Activated B cell treated with CpG ODN at 0.5 μM for 24 hours (primary cell): ENCODE data around the gene TMCC2. TPM values are rescaled to one million over a fixed set of nuclear protein-coding genes. Genes with fewer than 3 reads are reported as not detected.
A peak's percentile ranks its signal among the peaks of the same experiment; 100 is the strongest.

Experiments
- ATAC-seq: fragments of 200-7000 bp; cut with Tn5 transposase; one replicate; pipeline ENCODE4 v1.10.0; 2021; ENCODE audit warnings: low read depth, mild to moderate bottlenecking, moderate library complexity
- CTCF ChIA-PET: fragments of 350-600 bp; sonication (Branson Sonifier 250); formaldehyde crosslinking; loops from one replicate; lab custom pipeline; 2021; ENCODE audit warnings: antibody characterized with exemption; lab: Charles Lee
- POLR2A ChIA-PET: fragments of 350-600 bp; sonication (Branson Sonifier 250); formaldehyde crosslinking; loops from one replicate; lab custom pipeline; 2021; ENCODE audit warnings: antibody characterized with exemption; lab: Charles Lee
- DNase-seq: peaks from one replicate; pipeline ENCODE4 v3.0.0; 2022
- H3K27ac Mint-ChIP-seq: one replicate; pipeline ENCODE4 v1.8.0; 2020; ENCODE audit warnings: mixed read lengths
- H3K27me3 Mint-ChIP-seq: one replicate; pipeline ENCODE4 v1.8.0; 2021; ENCODE audit warnings: mixed read lengths
- H3K36me3 Mint-ChIP-seq: one replicate; pipeline ENCODE4 v1.8.0; 2021; ENCODE audit warnings: low read depth, mixed read lengths
- H3K4me1 Mint-ChIP-seq: one replicate; pipeline ENCODE4 v1.8.0; 2021; ENCODE audit warnings: mixed read lengths
- H3K4me3 Mint-ChIP-seq: one replicate; pipeline ENCODE4 v1.8.0; 2020; ENCODE audit warnings: mild to moderate bottlenecking, mixed read lengths
- H3K9me3 Mint-ChIP-seq: one replicate; pipeline ENCODE4 v1.8.0; 2020; ENCODE audit warnings: mixed read lengths
- intact Hi-C: fragments of 100-400 bp; cut with micrococcal nuclease; formaldehyde crosslinking; loops from one replicate; pipeline ENCODE4 v1.15.1; 2024
- total RNA-seq: library from RNA; stranded (reverse); gene quantifications from 2 replicates; pipeline ENCODE4 v1.2.3, GENCODE V29; 2022
- TF ChIP-seq, protein P1 (sequence below): fragments of 200-600 bp; IDR thresholded peaks from one replicate; pipeline ENCODE4 v1.8.0; 2022; ENCODE audit warnings: antibody characterized with exemption, mild to moderate bottlenecking

The TMCC2 gene
- total RNA-seq, 1 donor from 2014 or later = 1.2 TPM

DNA sequence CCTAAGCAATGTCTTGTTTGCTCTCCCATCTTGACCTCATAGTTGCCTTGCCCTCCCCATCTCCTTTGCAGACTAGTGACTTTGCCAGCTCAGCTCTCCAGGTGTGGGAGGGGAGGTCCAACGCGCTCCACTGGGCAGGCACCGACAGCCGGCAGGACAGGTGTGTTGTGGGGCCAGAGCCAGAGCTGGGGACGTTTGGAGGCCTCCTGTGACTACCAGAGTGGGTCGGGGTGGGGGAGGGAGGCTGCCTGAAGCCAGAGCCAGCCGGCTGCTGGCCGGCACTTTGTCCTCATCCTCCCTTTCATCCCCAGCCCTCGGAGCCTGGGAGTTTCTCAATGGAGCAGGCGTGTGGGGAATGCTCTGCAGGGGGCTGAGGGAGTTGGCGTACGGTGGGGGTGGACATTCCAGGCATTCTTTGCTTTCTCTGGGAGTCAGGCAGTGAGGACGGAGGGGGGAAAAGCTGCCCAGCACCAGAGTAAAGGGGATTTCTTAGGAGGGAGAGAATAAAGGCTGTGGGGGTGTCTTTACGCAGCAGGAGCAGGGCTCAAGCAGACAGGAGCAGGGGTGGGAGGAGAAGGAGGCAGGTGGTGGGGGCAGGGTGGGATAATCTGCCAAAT is 73.6 kb downstream of the TMCC2 start:
- Mint-ChIP-seq H3K36me3 (peaks cover 44% of the 10 kb centered on the region), H3K9me3 (no peaks in the 10 kb centered on the region), H3K27me3 (no peaks in the 10 kb centered on the region), H3K27ac (peak overlapping the region; percentile 78), H3K4me1 (peaks cover 68% of the 10 kb centered on the region), H3K4me3 (peak overlapping the region; percentile 46)
- no peak for DNase-seq
- POLR2A ChIA-PET = interaction anchor here (0.6 to 35.7 kb wide), 5 partner anchors 14 to 446 kb away, joined by 3 to 1622 read pairs (median 11); partner anchors contain the start of gene NUAK2
- CTCF ChIA-PET = interaction anchor here (0.7 to 4.4 kb wide), 4 partner anchors 17 to 53 kb away, joined by 3 to 19 read pairs (median 11); no protein-coding TSS in a partner anchor
- ATAC-seq = peak; percentile 59
- TF ChIP-seq, protein P1, sequence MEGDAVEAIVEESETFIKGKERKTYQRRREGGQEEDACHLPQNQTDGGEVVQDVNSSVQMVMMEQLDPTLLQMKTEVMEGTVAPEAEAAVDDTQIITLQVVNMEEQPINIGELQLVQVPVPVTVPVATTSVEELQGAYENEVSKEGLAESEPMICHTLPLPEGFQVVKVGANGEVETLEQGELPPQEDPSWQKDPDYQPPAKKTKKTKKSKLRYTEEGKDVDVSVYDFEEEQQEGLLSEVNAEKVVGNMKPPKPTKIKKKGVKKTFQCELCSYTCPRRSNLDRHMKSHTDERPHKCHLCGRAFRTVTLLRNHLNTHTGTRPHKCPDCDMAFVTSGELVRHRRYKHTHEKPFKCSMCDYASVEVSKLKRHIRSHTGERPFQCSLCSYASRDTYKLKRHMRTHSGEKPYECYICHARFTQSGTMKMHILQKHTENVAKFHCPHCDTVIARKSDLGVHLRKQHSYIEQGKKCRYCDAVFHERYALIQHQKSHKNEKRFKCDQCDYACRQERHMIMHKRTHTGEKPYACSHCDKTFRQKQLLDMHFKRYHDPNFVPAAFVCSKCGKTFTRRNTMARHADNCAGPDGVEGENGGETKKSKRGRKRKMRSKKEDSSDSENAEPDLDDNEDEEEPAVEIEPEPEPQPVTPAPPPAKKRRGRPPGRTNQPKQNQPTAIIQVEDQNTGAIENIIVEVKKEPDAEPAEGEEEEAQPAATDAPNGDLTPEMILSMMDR = no peak
- intact Hi-C loops = loop anchor here (1.0 kb wide), 1 partner anchor 10 kb away; no protein-coding TSS in a partner anchor

DNA sequence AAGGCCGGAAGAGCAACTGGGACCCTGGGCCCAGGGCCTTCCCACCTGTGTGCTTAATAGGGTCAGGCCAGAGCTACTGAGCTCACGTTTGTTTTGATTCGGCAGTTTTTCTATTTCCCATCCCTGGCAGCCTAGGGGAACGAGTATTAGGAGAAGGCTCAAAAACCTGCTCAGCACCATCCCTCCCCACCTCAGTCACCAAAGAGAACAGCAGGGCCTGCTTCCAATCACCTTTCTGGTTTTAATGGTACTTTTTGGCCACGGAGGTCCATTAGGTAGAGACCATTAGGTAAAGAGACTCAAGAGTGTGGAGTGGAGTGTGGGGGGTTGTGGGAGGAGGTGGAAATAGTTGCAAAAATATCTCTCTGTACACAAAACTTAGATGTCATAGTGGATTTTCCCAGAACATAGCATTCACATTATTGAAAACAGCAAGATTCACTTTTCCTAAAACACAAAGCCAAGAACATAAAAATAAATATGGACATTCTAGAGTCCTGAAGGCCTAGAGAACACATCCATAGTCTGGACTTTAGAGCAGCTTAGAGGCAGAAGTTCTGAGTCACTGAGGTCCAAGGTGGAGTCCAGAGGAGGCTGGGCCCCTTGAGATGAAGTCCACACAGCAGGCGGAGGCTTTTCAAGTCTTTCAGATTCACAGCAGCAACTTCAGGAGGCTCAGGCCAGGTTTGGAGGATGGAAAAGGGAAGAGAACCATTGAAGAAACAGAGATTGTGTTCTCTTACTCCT is 74.3 kb downstream of the TMCC2 start:
- H3K36me3 Mint-ChIP-seq = peaks cover 51% of the 10 kb centered on the region

DNA sequence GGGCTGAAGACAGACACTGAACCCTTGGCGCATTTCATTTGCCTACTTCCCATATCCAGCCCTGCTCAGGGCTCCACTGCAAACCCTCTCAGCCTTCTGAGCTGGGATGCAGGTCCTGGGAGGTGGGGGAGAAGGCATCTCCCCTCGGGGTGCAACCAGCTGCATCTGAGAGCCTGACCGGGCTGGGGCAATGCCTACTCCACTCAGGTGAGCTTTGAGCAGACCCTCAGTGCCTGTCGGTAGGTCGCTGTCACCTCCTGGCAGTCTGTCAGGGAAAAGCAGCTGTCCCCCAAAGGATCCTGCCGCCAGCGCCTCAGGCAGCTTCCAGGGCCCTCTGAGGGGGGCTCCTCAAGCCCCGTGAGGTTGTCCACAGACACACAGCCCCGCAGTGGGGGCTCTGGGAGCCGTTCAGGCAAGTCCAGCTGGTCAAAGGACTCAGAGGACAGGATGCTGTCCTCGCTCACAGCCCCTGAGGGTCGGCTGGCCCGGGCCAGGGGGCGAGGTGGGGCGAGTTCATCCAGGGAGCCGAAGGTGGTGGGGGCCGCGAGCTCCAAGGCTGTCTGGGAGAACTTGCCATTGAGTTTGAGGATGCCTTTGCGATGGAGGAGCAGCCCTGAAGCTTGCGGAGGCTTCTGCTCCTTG is 75.6 kb downstream of the TMCC2 start:
- no peak for DNase-seq
- CTCF ChIA-PET = interaction anchor here (0.8 to 1.1 kb wide), 3 partner anchors 14 to 30 kb away, joined by 3 to 7 read pairs (median 4); no protein-coding TSS in a partner anchor
- no peak for ATAC-seq
- POLR2A ChIA-PET = interaction anchor here (0.5 to 35.7 kb wide), 4 partner anchors 12 to 1978 kb away, joined by 5 to 1622 read pairs (median 818); partner anchors contain the start of gene NUAK2
- intact Hi-C loops = no loop called here
- Mint-ChIP-seq H3K27ac (no peak overlapping the region), H3K4me3 (no peak overlapping the region), H3K36me3 (peaks cover 65% of the 10 kb centered on the region), H3K9me3 (no peaks in the 10 kb centered on the region), H3K4me1 (peaks cover 62% of the 10 kb centered on the region), H3K27me3 (no peaks in the 10 kb centered on the region)
- TF ChIP-seq, protein P1 = no peak

More for the DNA sequence above, 74.3 kb downstream of the TMCC2 start:
- no peaks in the 10 kb centered on the region for H3K9me3 Mint-ChIP-seq
- H3K27me3 Mint-ChIP-seq = no peaks in the 10 kb centered on the region
- no peak for DNase-seq
- peaks cover 66% of the 10 kb centered on the region for H3K4me1 Mint-ChIP-seq
- peak overlapping the region; percentile 70 for H3K27ac Mint-ChIP-seq
- H3K4me3 Mint-ChIP-seq = peak overlapping the region; percentile 15
- no peak for ATAC-seq
- CTCF ChIA-PET = interaction anchor here (0.7 to 2.9 kb wide), 3 partner anchors 17 to 52 kb away, joined by 3 to 18 read pairs (median 4); no protein-coding TSS in a partner anchor
- intact Hi-C loops = loop anchor here (1.0 kb wide), 1 partner anchor 9 kb away; no protein-coding TSS in a partner anchor
- POLR2A ChIA-PET = interaction anchor here (3.2 to 35.7 kb wide), 2 partner anchors 13 to 16 kb away, joined by 43 to 1622 read pairs; partner anchors contain the start of gene NUAK2
- TF ChIP-seq, protein P1 = no peak

DNA sequence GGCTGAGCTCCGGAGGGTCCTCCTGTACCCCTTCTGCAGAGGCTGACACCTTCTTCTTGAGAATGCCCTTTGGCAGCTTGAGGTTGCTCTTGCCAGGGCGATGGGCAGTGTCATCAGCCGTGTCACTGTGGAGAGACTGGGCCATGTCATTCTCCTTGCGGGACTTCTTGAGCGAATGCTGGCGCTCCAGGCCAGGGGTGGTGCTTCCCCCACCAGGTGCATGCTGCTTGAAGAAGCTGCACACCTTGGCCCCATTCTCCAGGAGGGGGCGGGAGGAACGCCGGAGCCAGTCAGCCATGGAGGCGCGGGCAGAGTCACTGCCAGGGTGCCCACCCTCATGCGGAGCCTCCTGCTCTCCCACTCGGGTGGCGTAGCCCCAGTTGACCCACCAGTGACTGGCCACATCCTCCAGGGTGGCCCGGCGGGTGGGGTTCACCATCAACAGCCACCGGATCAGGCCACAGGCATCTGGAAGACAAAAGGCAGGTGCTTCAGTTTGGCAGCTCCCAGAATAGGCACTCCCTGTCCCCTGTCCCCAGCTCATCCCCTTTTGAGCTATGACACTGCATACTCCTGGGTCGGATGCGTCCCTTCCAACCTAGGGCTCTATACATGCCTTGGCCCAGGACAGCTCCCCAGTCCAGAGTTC is 76.4 kb downstream of the TMCC2 start:
- DNase-seq (no peak), ATAC-seq (no peak)
- H3K27me3 Mint-ChIP-seq = no peaks in the 10 kb centered on the region
- H3K4me1 Mint-ChIP-seq = peaks cover 59% of the 10 kb centered on the region
- intact Hi-C loops = no loop called here
- TF ChIP-seq, protein P1 = no peak
- ChIA-PET POLR2A (interaction anchor here (0.5 to 35.7 kb wide), 4 partner anchors 11 to 1979 kb away, joined by 5 to 1622 read pairs (median 818); partner anchors contain the start of gene NUAK2), CTCF (interaction anchor here (0.8 to 1.1 kb wide), 4 partner anchors 8 to 31 kb away, joined by 3 to 7 read pairs (median 4); no protein-coding TSS in a partner anchor)
- peaks cover 73% of the 10 kb centered on the region for H3K36me3 Mint-ChIP-seq
- H3K9me3 Mint-ChIP-seq = no peaks in the 10 kb centered on the region
- peak overlapping the region; percentile 72 for H3K27ac Mint-ChIP-seq
- no peak overlapping the region for H3K4me3 Mint-ChIP-seq
